ENCODE data around the gene KRT33B. TPM values are rescaled to one million over a fixed set of nuclear protein-coding genes. Genes with fewer than 3 reads are reported as not detected.

Gene KRT33B
- total RNA-seq, 1 experiment from 2014 or later: not detected

DNA sequence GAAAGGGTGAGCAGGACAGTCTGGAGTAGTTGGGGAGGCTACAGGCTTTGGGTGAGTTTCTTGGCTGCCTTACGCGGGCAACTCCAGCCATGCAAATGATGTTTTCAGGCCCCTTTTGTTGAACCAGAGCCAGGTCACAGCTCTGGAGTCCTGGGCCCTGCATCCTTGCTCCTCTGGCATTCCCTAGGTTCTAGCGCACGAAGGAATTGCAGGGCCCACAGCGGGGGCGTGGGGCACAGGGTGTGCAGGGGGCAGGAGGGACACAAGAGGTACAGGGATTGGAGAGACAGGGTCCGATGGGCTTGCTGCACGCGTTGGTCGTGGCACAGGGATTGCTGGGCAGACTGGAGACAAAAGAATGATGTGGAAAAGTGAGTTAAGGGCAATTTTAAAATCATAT is 24.2 kb upstream of the KRT33B start:
- Mint-ChIP-seq H3K36me3 (no peaks in the 10 kb centered on the region), H3K9me3 (no peaks in the 10 kb centered on the region), H3K4me3 (no peak overlapping the region), H3K27me3 (ENCODE audit: low read depth) (no peaks in the 10 kb centered on the region), H3K4me1 (no peaks in the 10 kb centered on the region), H3K27ac (no peak overlapping the region)
- CTCF ChIA-PET: no interaction called here
- POLR2A ChIA-PET: no interaction called here
- ATAC-seq: no peak
- DNase-seq (ENCODE audit: low spot score): no peak
- TF ChIP-seq GABPB1 (CRISPR knock-in tag; IDR thresholded peaks at IDR 0.05): no peak
- TF ChIP-seq, protein P1, sequence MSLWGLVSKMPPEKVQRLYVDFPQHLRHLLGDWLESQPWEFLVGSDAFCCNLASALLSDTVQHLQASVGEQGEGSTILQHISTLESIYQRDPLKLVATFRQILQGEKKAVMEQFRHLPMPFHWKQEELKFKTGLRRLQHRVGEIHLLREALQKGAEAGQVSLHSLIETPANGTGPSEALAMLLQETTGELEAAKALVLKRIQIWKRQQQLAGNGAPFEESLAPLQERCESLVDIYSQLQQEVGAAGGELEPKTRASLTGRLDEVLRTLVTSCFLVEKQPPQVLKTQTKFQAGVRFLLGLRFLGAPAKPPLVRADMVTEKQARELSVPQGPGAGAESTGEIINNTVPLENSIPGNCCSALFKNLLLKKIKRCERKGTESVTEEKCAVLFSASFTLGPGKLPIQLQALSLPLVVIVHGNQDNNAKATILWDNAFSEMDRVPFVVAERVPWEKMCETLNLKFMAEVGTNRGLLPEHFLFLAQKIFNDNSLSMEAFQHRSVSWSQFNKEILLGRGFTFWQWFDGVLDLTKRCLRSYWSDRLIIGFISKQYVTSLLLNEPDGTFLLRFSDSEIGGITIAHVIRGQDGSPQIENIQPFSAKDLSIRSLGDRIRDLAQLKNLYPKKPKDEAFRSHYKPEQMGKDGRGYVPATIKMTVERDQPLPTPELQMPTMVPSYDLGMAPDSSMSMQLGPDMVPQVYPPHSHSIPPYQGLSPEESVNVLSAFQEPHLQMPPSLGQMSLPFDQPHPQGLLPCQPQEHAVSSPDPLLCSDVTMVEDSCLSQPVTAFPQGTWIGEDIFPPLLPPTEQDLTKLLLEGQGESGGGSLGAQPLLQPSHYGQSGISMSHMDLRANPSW (CRISPR knock-in tag; conservative IDR thresholded peaks at IDR 0.05; ENCODE audit: low read depth): no peak
- TF ChIP-seq, protein P2, sequence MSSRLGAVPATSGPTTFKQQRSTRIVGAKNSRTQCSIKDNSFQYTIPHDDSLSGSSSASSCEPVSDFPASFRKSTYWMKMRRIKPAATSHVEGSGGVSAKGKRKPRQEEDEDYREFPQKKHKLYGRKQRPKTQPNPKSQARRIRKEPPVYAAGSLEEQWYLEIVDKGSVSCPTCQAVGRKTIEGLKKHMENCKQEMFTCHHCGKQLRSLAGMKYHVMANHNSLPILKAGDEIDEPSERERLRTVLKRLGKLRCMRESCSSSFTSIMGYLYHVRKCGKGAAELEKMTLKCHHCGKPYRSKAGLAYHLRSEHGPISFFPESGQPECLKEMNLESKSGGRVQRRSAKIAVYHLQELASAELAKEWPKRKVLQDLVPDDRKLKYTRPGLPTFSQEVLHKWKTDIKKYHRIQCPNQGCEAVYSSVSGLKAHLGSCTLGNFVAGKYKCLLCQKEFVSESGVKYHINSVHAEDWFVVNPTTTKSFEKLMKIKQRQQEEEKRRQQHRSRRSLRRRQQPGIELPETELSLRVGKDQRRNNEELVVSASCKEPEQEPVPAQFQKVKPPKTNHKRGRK (CRISPR knock-in tag; IDR thresholded peaks at IDR 0.05; ENCODE audit: borderline replicate concordance): no peak
- TF ChIP-seq, protein P3, sequence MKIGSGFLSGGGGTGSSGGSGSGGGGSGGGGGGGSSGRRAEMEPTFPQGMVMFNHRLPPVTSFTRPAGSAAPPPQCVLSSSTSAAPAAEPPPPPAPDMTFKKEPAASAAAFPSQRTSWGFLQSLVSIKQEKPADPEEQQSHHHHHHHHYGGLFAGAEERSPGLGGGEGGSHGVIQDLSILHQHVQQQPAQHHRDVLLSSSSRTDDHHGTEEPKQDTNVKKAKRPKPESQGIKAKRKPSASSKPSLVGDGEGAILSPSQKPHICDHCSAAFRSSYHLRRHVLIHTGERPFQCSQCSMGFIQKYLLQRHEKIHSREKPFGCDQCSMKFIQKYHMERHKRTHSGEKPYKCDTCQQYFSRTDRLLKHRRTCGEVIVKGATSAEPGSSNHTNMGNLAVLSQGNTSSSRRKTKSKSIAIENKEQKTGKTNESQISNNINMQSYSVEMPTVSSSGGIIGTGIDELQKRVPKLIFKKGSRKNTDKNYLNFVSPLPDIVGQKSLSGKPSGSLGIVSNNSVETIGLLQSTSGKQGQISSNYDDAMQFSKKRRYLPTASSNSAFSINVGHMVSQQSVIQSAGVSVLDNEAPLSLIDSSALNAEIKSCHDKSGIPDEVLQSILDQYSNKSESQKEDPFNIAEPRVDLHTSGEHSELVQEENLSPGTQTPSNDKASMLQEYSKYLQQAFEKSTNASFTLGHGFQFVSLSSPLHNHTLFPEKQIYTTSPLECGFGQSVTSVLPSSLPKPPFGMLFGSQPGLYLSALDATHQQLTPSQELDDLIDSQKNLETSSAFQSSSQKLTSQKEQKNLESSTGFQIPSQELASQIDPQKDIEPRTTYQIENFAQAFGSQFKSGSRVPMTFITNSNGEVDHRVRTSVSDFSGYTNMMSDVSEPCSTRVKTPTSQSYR (CRISPR knock-in tag; IDR thresholded peaks at IDR 0.05): no peak
- no peak for TF ChIP-seq OVOL2 (CRISPR knock-in tag; IDR thresholded peaks at IDR 0.05; ENCODE audit: borderline replicate concordance)
- no peak for TF ChIP-seq ZNF423 (CRISPR knock-in tag; IDR thresholded peaks at IDR 0.05)
- TF ChIP-seq JAZF1 (CRISPR knock-in tag; IDR thresholded peaks at IDR 0.05): no peak
- no peak for TF ChIP-seq CREM (CRISPR knock-in tag; IDR thresholded peaks at IDR 0.05)
- no peak for TF ChIP-seq TEAD1 (CRISPR knock-in tag; IDR thresholded peaks at IDR 0.05)
- TF ChIP-seq, protein P4, sequence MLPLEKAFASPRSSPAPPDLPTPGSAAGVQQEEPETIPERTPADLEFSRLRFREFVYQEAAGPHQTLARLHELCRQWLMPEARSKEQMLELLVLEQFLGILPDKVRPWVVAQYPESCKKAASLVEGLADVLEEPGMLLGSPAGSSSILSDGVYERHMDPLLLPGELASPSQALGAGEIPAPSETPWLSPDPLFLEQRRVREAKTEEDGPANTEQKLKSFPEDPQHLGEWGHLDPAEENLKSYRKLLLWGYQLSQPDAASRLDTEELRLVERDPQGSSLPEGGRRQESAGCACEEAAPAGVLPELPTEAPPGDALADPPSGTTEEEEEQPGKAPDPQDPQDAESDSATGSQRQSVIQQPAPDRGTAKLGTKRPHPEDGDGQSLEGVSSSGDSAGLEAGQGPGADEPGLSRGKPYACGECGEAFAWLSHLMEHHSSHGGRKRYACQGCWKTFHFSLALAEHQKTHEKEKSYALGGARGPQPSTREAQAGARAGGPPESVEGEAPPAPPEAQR (CRISPR knock-in tag; IDR thresholded peaks at IDR 0.05): no peak
- TF ChIP-seq, protein P5, sequence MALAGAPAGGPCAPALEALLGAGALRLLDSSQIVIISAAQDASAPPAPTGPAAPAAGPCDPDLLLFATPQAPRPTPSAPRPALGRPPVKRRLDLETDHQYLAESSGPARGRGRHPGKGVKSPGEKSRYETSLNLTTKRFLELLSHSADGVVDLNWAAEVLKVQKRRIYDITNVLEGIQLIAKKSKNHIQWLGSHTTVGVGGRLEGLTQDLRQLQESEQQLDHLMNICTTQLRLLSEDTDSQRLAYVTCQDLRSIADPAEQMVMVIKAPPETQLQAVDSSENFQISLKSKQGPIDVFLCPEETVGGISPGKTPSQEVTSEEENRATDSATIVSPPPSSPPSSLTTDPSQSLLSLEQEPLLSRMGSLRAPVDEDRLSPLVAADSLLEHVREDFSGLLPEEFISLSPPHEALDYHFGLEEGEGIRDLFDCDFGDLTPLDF (CRISPR knock-in tag; IDR thresholded peaks at IDR 0.05): no peak
- TF ChIP-seq ZNF671 (CRISPR knock-in tag; IDR thresholded peaks at IDR 0.05): no peak
- TF ChIP-seq ATF1 (CRISPR knock-in tag; IDR thresholded peaks at IDR 0.05): no peak
- TF ChIP-seq HMGA2 (CRISPR knock-in tag; IDR thresholded peaks at IDR 0.05): no peak
- TF ChIP-seq RELA (CRISPR knock-in tag; IDR thresholded peaks at IDR 0.05; ENCODE audit: borderline replicate concordance): no peak
- no peak for TF ChIP-seq JUN (CRISPR knock-in tag; IDR thresholded peaks at IDR 0.05)
- TF ChIP-seq, protein P6, sequence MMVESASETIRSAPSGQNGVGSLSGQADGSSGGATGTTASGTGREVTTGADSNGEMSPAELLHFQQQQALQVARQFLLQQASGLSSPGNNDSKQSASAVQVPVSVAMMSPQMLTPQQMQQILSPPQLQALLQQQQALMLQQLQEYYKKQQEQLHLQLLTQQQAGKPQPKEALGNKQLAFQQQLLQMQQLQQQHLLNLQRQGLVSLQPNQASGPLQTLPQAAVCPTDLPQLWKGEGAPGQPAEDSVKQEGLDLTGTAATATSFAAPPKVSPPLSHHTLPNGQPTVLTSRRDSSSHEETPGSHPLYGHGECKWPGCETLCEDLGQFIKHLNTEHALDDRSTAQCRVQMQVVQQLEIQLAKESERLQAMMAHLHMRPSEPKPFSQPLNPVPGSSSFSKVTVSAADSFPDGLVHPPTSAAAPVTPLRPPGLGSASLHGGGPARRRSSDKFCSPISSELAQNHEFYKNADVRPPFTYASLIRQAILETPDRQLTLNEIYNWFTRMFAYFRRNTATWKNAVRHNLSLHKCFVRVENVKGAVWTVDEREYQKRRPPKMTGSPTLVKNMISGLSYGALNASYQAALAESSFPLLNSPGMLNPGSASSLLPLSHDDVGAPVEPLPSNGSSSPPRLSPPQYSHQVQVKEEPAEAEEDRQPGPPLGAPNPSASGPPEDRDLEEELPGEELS (CRISPR knock-in tag; IDR thresholded peaks at IDR 0.05): no peak
- TF ChIP-seq, protein P7, sequence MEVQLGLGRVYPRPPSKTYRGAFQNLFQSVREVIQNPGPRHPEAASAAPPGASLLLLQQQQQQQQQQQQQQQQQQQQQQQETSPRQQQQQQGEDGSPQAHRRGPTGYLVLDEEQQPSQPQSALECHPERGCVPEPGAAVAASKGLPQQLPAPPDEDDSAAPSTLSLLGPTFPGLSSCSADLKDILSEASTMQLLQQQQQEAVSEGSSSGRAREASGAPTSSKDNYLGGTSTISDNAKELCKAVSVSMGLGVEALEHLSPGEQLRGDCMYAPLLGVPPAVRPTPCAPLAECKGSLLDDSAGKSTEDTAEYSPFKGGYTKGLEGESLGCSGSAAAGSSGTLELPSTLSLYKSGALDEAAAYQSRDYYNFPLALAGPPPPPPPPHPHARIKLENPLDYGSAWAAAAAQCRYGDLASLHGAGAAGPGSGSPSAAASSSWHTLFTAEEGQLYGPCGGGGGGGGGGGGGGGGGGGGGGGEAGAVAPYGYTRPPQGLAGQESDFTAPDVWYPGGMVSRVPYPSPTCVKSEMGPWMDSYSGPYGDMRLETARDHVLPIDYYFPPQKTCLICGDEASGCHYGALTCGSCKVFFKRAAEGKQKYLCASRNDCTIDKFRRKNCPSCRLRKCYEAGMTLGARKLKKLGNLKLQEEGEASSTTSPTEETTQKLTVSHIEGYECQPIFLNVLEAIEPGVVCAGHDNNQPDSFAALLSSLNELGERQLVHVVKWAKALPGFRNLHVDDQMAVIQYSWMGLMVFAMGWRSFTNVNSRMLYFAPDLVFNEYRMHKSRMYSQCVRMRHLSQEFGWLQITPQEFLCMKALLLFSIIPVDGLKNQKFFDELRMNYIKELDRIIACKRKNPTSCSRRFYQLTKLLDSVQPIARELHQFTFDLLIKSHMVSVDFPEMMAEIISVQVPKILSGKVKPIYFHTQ (CRISPR knock-in tag; IDR thresholded peaks at IDR 0.05): no peak
- no peak for TF ChIP-seq MYBL2 (CRISPR knock-in tag; IDR thresholded peaks at IDR 0.05)
- TF ChIP-seq MXD4 (CRISPR knock-in tag; IDR thresholded peaks at IDR 0.05; ENCODE audit: borderline replicate concordance): no peak

Data from WTC11 (cell line).